ENCODE results near the gene CBFB. TPM values are rescaled to one million over a fixed set of nuclear protein-coding genes. Genes with fewer than 3 reads are reported as not detected.

Gene CBFB
- total and polyA plus RNA-seq, 2 of the 13 experiments (the other 11 are each of a cell fraction or from before 2014, with no cell fraction given), result 22.1 to 70.8 TPM

DNA sequence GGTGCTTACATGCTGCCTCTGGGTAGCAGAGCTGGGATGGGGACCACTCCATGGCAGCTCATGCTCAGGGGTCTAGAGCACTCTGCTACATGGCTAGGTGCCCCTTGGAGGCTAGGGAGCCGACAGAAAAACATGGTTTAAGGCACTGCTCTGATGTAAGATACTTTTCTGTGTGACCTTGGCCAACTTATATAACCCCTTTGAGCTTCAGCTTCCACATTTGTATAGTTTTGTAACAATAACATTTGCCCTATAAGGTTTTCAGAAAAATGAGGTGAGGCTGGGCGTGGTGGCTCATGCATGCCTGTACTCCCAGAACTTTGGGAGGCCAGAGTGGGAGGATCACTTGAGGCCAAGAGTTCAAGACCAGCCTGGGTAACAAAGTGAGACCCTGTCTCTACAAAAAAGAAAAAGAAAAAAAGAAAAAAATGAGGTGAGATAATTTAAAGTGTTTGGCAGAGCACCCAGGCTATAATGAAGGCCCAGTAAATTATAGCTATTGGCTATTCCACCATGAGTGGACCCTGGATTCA lies 37.3 kb upstream of the CBFB start (continued):
- TF ChIP-seq, protein P1, sequence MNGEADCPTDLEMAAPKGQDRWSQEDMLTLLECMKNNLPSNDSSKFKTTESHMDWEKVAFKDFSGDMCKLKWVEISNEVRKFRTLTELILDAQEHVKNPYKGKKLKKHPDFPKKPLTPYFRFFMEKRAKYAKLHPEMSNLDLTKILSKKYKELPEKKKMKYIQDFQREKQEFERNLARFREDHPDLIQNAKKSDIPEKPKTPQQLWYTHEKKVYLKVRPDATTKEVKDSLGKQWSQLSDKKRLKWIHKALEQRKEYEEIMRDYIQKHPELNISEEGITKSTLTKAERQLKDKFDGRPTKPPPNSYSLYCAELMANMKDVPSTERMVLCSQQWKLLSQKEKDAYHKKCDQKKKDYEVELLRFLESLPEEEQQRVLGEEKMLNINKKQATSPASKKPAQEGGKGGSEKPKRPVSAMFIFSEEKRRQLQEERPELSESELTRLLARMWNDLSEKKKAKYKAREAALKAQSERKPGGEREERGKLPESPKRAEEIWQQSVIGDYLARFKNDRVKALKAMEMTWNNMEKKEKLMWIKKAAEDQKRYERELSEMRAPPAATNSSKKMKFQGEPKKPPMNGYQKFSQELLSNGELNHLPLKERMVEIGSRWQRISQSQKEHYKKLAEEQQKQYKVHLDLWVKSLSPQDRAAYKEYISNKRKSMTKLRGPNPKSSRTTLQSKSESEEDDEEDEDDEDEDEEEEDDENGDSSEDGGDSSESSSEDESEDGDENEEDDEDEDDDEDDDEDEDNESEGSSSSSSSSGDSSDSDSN (CRISPR knock-in tag; IDR thresholded peaks at IDR 0.05), result 0 out of 2 replicates have a peak, but pooled peaks have one; percentile 29
- TF ChIP-seq, protein P2, sequence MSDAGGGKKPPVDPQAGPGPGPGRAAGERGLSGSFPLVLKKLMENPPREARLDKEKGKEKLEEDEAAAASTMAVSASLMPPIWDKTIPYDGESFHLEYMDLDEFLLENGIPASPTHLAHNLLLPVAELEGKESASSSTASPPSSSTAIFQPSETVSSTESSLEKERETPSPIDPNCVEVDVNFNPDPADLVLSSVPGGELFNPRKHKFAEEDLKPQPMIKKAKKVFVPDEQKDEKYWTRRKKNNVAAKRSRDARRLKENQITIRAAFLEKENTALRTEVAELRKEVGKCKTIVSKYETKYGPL (CRISPR knock-in tag; IDR thresholded peaks at IDR 0.05), result peak; percentile 75; the same call in 1 of the 2 replicates
- TF ChIP-seq ZNF331 (CRISPR knock-in tag; IDR thresholded peaks at IDR 0.05) (no peak), RELA (CRISPR knock-in tag; IDR thresholded peaks at IDR 0.05) (no peak), MAZ (IDR thresholded peaks at IDR 0.05; ENCODE audit: borderline replicate concordance, low read depth, low read length) (no peak), MAZ (CRISPR knock-in tag; IDR thresholded peaks at IDR 0.05; ENCODE audit: low read depth) (no peak), ZNF232 (CRISPR knock-in tag; IDR thresholded peaks at IDR 0.05; ENCODE audit: borderline replicate concordance) (no peak), TEAD3 (CRISPR knock-in tag; optimal IDR thresholded peaks at IDR 0.05; ENCODE audit: borderline replicate concordance) (peak; percentile 8), ZFP37 (CRISPR knock-in tag; IDR thresholded peaks at IDR 0.05; ENCODE audit: borderline replicate concordance) (no peak), IRF2 (CRISPR knock-in tag; IDR thresholded peaks at IDR 0.05) (no peak), MTA3 (CRISPR knock-in tag; IDR thresholded peaks at IDR 0.05) (no peak), CEBPG (CRISPR knock-in tag; IDR thresholded peaks at IDR 0.05) (no peak)
- TF ChIP-seq, protein P3, sequence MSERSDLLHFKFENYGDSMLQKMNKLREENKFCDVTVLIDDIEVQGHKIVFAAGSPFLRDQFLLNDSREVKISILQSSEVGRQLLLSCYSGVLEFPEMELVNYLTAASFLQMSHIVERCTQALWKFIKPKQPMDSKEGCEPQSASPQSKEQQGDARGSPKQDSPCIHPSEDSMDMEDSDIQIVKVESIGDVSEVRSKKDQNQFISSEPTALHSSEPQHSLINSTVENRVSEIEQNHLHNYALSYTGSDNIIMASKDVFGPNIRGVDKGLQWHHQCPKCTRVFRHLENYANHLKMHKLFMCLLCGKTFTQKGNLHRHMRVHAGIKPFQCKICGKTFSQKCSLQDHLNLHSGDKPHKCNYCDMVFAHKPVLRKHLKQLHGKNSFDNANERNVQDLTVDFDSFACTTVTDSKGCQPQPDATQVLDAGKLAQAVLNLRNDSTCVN (CRISPR knock-in tag; IDR thresholded peaks at IDR 0.05; ENCODE audit: borderline replicate concordance), result 0 out of 2 replicates have a peak, but pooled peaks have one; percentile 16
- TF ChIP-seq, protein P4, sequence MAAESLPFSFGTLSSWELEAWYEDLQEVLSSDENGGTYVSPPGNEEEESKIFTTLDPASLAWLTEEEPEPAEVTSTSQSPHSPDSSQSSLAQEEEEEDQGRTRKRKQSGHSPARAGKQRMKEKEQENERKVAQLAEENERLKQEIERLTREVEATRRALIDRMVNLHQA (CRISPR knock-in tag; IDR thresholded peaks at IDR 0.05), result no peak
- TF ChIP-seq, protein P5, sequence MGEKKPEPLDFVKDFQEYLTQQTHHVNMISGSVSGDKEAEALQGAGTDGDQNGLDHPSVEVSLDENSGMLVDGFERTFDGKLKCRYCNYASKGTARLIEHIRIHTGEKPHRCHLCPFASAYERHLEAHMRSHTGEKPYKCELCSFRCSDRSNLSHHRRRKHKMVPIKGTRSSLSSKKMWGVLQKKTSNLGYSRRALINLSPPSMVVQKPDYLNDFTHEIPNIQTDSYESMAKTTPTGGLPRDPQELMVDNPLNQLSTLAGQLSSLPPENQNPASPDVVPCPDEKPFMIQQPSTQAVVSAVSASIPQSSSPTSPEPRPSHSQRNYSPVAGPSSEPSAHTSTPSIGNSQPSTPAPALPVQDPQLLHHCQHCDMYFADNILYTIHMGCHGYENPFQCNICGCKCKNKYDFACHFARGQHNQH (CRISPR knock-in tag; IDR thresholded peaks at IDR 0.05), result no peak
- TF ChIP-seq, protein P6, sequence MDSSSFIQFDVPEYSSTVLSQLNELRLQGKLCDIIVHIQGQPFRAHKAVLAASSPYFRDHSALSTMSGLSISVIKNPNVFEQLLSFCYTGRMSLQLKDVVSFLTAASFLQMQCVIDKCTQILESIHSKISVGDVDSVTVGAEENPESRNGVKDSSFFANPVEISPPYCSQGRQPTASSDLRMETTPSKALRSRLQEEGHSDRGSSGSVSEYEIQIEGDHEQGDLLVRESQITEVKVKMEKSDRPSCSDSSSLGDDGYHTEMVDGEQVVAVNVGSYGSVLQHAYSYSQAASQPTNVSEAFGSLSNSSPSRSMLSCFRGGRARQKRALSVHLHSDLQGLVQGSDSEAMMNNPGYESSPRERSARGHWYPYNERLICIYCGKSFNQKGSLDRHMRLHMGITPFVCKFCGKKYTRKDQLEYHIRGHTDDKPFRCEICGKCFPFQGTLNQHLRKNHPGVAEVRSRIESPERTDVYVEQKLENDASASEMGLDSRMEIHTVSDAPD (CRISPR knock-in tag; IDR thresholded peaks at IDR 0.05), result no peak
- TF ChIP-seq, protein P7, sequence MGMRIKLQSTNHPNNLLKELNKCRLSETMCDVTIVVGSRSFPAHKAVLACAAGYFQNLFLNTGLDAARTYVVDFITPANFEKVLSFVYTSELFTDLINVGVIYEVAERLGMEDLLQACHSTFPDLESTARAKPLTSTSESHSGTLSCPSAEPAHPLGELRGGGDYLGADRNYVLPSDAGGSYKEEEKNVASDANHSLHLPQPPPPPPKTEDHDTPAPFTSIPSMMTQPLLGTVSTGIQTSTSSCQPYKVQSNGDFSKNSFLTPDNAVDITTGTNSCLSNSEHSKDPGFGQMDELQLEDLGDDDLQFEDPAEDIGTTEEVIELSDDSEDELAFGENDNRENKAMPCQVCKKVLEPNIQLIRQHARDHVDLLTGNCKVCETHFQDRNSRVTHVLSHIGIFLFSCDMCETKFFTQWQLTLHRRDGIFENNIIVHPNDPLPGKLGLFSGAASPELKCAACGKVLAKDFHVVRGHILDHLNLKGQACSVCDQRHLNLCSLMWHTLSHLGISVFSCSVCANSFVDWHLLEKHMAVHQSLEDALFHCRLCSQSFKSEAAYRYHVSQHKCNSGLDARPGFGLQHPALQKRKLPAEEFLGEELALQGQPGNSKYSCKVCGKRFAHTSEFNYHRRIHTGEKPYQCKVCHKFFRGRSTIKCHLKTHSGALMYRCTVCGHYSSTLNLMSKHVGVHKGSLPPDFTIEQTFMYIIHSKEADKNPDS (CRISPR knock-in tag; IDR thresholded peaks at IDR 0.05), result no peak
- TF ChIP-seq, protein P8, sequence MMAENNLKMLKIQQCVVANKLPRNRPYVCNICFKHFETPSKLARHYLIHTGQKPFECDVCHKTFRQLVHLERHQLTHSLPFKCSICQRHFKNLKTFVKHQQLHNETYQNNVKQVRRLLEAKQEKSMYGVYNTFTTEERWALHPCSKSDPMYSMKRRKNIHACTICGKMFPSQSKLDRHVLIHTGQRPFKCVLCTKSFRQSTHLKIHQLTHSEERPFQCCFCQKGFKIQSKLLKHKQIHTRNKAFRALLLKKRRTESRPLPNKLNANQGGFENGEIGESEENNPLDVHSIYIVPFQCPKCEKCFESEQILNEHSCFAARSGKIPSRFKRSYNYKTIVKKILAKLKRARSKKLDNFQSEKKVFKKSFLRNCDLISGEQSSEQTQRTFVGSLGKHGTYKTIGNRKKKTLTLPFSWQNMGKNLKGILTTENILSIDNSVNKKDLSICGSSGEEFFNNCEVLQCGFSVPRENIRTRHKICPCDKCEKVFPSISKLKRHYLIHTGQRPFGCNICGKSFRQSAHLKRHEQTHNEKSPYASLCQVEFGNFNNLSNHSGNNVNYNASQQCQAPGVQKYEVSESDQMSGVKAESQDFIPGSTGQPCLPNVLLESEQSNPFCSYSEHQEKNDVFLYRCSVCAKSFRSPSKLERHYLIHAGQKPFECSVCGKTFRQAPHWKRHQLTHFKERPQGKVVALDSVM (CRISPR knock-in tag; IDR thresholded peaks at IDR 0.05), result peak; percentile 93
